HEK293 (cell line): ENCODE measurements around the gene CLDN14.

ENCODE experiments used
- CTCF ChIA-PET: fragments of 350-600 bp; formaldehyde crosslinking; extraction: SDS; loops from one replicate; lab custom pipeline; 2021; ENCODE audit warnings: antibody characterized with exemption; lab: Yijun Ruan, JAX
- POLR2A ChIA-PET: fragments of 300-600 bp; formaldehyde crosslinking; extraction: SDS; loops from one replicate; lab custom pipeline; 2020; ENCODE audit warnings: antibody characterized with exemption, inconsistent platforms; lab: Yijun Ruan, JAX
- H3K27ac ChIP-seq: fragments of 200-500 bp; sonication (Bioruptor generic); 2 replicates; pipeline ENCODE4 v1.5.1; 2014; ENCODE audit warnings: low read depth, low read length, control low read depth, inconsistent platforms; ENCODE audit errors: extremely low read depth
- H3K36me3 ChIP-seq, 2 experiments: fragments of 200-500 bp in 1 of 2; sonication (Bioruptor generic) in 1 of 2; 1 replicate in 1 of 2; 2 replicates in 1 of 2; pipeline ENCODE4 v1.5.1; 2014 to 2017; ENCODE audit warnings: inconsistent platforms in 2 of 2, low read length in 2 of 2; ENCODE audit not compliant: control insufficient read depth in 2 of 2, insufficient read depth in 1 of 2
- H3K4me1 ChIP-seq: fragments of 200-500 bp; sonication (Bioruptor generic); 2 replicates; pipeline ENCODE4 v1.5.1; 2014; ENCODE audit warnings: mild to moderate bottlenecking, low read length, inconsistent platforms; ENCODE audit not compliant: control insufficient read depth, insufficient read depth
- H3K4me3 ChIP-seq: 2 replicates; pipeline ENCODE4 v1.5.1; 2011; ENCODE audit warnings: low read depth, mild to moderate bottlenecking, control low read depth, low read length, moderate library complexity
- H3K9me3 ChIP-seq: fragments of 200-500 bp; sonication (Bioruptor generic); 2 replicates; pipeline ENCODE4 v1.5.1; 2014; ENCODE audit warnings: low read depth, low read length, inconsistent platforms; ENCODE audit not compliant: control insufficient read depth, insufficient read depth
- BCL11A ChIP-seq: fragments of 450-650 bp; formaldehyde crosslinking; IDR thresholded peaks from 2 replicates; pipeline ENCODE4 v1.5.1; 2016; ENCODE audit warnings: low read depth, missing biosample characterization, missing genetic modification characterization
- HOXA7 ChIP-seq: sonication (generic); formaldehyde crosslinking; IDR thresholded peaks from 2 replicates; pipeline ENCODE4 v1.8.1; 2022; ENCODE audit warnings: missing genetic modification reagents, borderline replicate concordance
- HOXC10 ChIP-seq: sonication (generic); formaldehyde crosslinking; IDR thresholded peaks from 2 replicates; pipeline ENCODE4 v1.8.1; 2023; ENCODE audit warnings: mild to moderate bottlenecking, missing genetic modification reagents
- KLF8 ChIP-seq: fragments of 450-650 bp; formaldehyde crosslinking; IDR thresholded peaks from 2 replicates; pipeline ENCODE4 v1.5.1; 2016; ENCODE audit warnings: missing biosample characterization, missing genetic modification characterization
- PRDM1 ChIP-seq: fragments of 450-650 bp; formaldehyde crosslinking; IDR thresholded peaks from 2 replicates; pipeline ENCODE4; 2016; ENCODE audit warnings: missing biosample characterization, missing genetic modification characterization
- REPIN1 ChIP-seq: fragments of 450-650 bp; formaldehyde crosslinking; IDR thresholded peaks from 2 replicates; pipeline ENCODE4 v1.5.1; 2017; ENCODE audit warnings: missing biosample characterization, missing genetic modification characterization, low read depth
- SALL2 ChIP-seq: fragments of 450-650 bp; formaldehyde crosslinking; IDR thresholded peaks from 2 replicates; pipeline ENCODE4 v1.5.0; 2017; ENCODE audit warnings: missing biosample characterization, mild to moderate bottlenecking, missing genetic modification characterization, borderline replicate concordance
- ZBTB20 ChIP-seq: fragments of 450-650 bp; formaldehyde crosslinking; IDR thresholded peaks from 2 replicates; pipeline ENCODE4 v1.5.1; 2016; ENCODE audit warnings: missing biosample characterization, missing genetic modification characterization
- ZIC2 ChIP-seq: fragments of 450-650 bp; formaldehyde crosslinking; IDR thresholded peaks from 2 replicates; pipeline ENCODE4 v1.5.1; 2016; ENCODE audit warnings: missing biosample characterization, missing genetic modification characterization
- ZNF19 ChIP-seq: fragments of 450-650 bp; formaldehyde crosslinking; IDR thresholded peaks from 2 replicates; pipeline ENCODE4; 2016; ENCODE audit warnings: missing biosample characterization, missing genetic modification characterization, low read depth
- ZNF274 ChIP-seq, 2 experiments: fragments of 200-500 bp in 1 of 2; fragments of 450-650 bp in 1 of 2; sonication (Bioruptor generic) in 1 of 2; formaldehyde crosslinking in 1 of 2; IDR thresholded peaks; 2 replicates each; pipeline versions ENCODE4 v1.5.1 to v1.6.1; 2014 to 2016; ENCODE audit warnings: borderline replicate concordance in 1 of 2, inconsistent platforms in 1 of 2, low read length in 1 of 2, missing biosample characterization in 1 of 2, missing genetic modification characterization in 1 of 2
- ZNF302 ChIP-seq: fragments of 450-650 bp; formaldehyde crosslinking; IDR thresholded peaks from 2 replicates; pipeline ENCODE4 v1.5.1; 2016; ENCODE audit warnings: missing biosample characterization, missing genetic modification characterization, low read depth
- ZNF324 ChIP-seq: fragments of 450-650 bp; formaldehyde crosslinking; IDR thresholded peaks from 2 replicates; pipeline ENCODE4 v1.5.1; 2016; ENCODE audit warnings: missing biosample characterization, missing genetic modification characterization
- ZNF341 ChIP-seq: fragments of 450-650 bp; formaldehyde crosslinking; IDR thresholded peaks from 2 replicates; pipeline ENCODE4; 2016; ENCODE audit warnings: low read depth, missing biosample characterization, missing genetic modification characterization
- ZNF510 ChIP-seq: fragments of 450-650 bp; formaldehyde crosslinking; IDR thresholded peaks from 2 replicates; pipeline ENCODE4 v1.5.1; 2018; ENCODE audit warnings: mild to moderate bottlenecking, missing genetic modification characterization, missing biosample characterization; ENCODE audit not compliant: insufficient replicate concordance
- ZNF623 ChIP-seq: fragments of 450-650 bp; formaldehyde crosslinking; IDR thresholded peaks from 2 replicates; pipeline ENCODE4 v1.5.1; 2016; ENCODE audit warnings: missing biosample characterization, missing genetic modification characterization
- ZNF629 ChIP-seq: fragments of 450-650 bp; formaldehyde crosslinking; IDR thresholded peaks from 2 replicates; pipeline ENCODE4 v1.5.1; 2017; ENCODE audit warnings: missing biosample characterization, missing genetic modification characterization
- ZNF658 ChIP-seq: fragments of 450-650 bp; formaldehyde crosslinking; IDR thresholded peaks from 2 replicates; pipeline ENCODE4; 2016; ENCODE audit warnings: missing biosample characterization, missing genetic modification characterization
- ZNF670 ChIP-seq: fragments of 450-650 bp; formaldehyde crosslinking; IDR thresholded peaks from 2 replicates; pipeline ENCODE4 v1.5.1; 2016; ENCODE audit warnings: missing biosample characterization, missing genetic modification characterization, low read depth
- ZNF707 ChIP-seq: fragments of 450-650 bp; formaldehyde crosslinking; IDR thresholded peaks from 2 replicates; pipeline ENCODE4 v1.5.1; 2016; ENCODE audit warnings: missing biosample characterization, missing genetic modification characterization
- ZNF747 ChIP-seq: fragments of 450-650 bp; formaldehyde crosslinking; IDR thresholded peaks from 2 replicates; pipeline ENCODE4 v1.5.1; 2016; ENCODE audit warnings: missing biosample characterization, missing genetic modification characterization
- ZNF785 ChIP-seq: fragments of 450-650 bp; formaldehyde crosslinking; IDR thresholded peaks from 2 replicates; pipeline ENCODE4 v1.5.1; 2016; ENCODE audit warnings: missing biosample characterization, missing genetic modification characterization
- ZSCAN30 ChIP-seq: fragments of 450-650 bp; IDR thresholded peaks from 2 replicates; pipeline ENCODE4 v1.5.1; 2018; ENCODE audit warnings: missing biosample characterization, mild to moderate bottlenecking, missing genetic modification characterization, moderate library complexity
- TF ChIP-seq, protein P1 (sequence below): fragments of 450-650 bp; formaldehyde crosslinking; IDR thresholded peaks from 2 replicates; pipeline ENCODE4 v1.5.1; 2016; ENCODE audit warnings: missing biosample characterization, missing genetic modification characterization
- TF ChIP-seq, protein P2 (sequence below): fragments of 450-650 bp; formaldehyde crosslinking; IDR thresholded peaks from 2 replicates; pipeline ENCODE4 v1.5.1; 2016; ENCODE audit warnings: missing biosample characterization, missing genetic modification characterization
- TF ChIP-seq, protein P3 (sequence below): fragments of 450-650 bp; formaldehyde crosslinking; IDR thresholded peaks from 2 replicates; pipeline ENCODE4 v1.5.1; 2016; ENCODE audit warnings: missing biosample characterization, missing genetic modification characterization, low read depth
- TF ChIP-seq, protein P4 (sequence below): fragments of 450-650 bp; formaldehyde crosslinking; IDR thresholded peaks from 2 replicates; pipeline ENCODE4 v1.5.1; 2016; ENCODE audit warnings: missing biosample characterization, missing genetic modification characterization

The CLDN14 gene

DNA sequence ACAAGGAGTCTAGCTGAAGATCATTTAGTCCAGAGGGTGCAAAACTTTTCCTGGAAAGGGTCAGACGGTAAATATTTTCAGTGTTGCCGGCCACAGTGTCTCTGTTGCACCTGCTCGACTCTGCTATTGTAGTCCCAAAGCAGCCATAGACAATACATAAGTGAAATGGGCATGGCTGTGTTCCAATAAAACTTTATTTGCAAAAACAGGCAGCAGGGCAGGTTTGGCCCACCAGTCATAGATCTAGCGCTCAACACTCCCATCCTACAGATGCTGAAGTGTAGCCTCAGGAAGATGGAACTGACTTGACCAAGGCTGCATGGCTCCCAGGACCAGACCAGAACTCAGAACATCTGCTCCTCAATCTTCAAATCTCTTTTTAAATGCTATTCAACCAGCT, 46.2 kb upstream of the CLDN14 start:
- Histone ChIP-seq H3K4me1 (peaks cover 4% of the 10 kb centered on the region; the same call in 1 of the 2 replicates), H3K27ac (no peak overlapping the region), H3K36me3 (no peaks in the 10 kb centered on the region), H3K4me3 (no peak overlapping the region), H3K9me3 (no peaks in the 10 kb centered on the region)
- CTCF ChIA-PET: interaction anchor here (0.6 to 1.4 kb wide), 3 partner anchors 24 to 105 kb away, joined by 3 to 4 read pairs (median 4); no protein-coding TSS in a partner anchor
- POLR2A ChIA-PET: no interaction called here
- TF ChIP-seq HOXC10 (CRISPR knock-in tag) (no peak), REPIN1 (tag by site-specific recombination) (no peak), ZNF747 (tag by site-specific recombination) (no peak), ZSCAN30 (tag by site-specific recombination) (no peak), ZBTB20 (tag by site-specific recombination) (no peak), ZNF302 (no peak), ZNF341 (tag by site-specific recombination) (no peak), ZNF629 (tag by site-specific recombination) (no peak), ZNF623 (tag by site-specific recombination) (no peak), ZNF670 (tag by site-specific recombination) (no peak), KLF8 (tag by site-specific recombination) (no peak), ZNF707 (tag by site-specific recombination) (no peak), PRDM1 (tag by site-specific recombination) (no peak), BCL11A (tag by site-specific recombination) (no peak), HOXA7 (CRISPR knock-in tag) (no peak), ZNF324 (tag by site-specific recombination) (no peak)
- TF ChIP-seq, protein P1, sequence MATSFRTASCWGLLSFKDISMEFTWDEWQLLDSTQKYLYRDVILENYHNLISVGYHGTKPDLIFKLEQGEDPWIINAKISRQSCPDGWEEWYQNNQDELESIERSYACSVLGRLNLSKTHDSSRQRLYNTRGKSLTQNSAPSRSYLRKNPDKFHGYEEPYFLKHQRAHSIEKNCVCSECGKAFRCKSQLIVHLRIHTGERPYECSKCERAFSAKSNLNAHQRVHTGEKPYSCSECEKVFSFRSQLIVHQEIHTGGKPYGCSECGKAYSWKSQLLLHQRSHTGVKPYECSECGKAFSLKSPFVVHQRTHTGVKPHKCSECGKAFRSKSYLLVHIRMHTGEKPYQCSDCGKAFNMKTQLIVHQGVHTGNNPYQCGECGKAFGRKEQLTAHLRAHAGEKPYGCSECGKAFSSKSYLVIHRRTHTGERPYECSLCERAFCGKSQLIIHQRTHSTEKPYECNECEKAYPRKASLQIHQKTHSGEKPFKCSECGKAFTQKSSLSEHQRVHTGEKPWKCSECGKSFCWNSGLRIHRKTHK: no peak
- TF ChIP-seq, protein P2, sequence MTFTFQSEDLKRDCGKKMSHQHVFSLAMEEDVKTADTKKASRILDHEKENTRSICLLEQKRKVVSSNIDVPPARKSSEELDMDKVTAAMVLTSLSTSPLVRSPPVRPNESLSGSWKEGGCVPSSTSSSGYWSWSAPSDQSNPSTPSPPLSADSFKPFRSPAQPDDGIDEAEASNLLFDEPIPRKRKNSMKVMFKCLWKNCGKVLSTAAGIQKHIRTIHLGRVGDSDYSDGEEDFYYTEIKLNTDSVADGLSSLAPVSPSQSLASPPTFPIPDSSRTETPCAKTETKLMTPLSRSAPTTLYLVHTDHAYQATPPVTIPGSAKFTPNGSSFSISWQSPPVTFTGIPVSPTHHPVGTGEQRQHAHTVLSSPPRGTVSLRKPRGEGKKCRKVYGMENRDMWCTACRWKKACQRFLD (tag by site-specific recombination): no peak
- TF ChIP-seq, protein P3, sequence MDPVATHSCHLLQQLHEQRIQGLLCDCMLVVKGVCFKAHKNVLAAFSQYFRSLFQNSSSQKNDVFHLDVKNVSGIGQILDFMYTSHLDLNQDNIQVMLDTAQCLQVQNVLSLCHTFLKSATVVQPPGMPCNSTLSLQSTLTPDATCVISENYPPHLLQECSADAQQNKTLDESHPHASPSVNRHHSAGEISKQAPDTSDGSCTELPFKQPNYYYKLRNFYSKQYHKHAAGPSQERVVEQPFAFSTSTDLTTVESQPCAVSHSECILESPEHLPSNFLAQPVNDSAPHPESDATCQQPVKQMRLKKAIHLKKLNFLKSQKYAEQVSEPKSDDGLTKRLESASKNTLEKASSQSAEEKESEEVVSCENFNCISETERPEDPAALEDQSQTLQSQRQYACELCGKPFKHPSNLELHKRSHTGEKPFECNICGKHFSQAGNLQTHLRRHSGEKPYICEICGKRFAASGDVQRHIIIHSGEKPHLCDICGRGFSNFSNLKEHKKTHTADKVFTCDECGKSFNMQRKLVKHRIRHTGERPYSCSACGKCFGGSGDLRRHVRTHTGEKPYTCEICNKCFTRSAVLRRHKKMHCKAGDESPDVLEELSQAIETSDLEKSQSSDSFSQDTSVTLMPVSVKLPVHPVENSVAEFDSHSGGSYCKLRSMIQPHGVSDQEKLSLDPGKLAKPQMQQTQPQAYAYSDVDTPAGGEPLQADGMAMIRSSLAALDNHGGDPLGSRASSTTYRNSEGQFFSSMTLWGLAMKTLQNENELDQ (tag by site-specific recombination): no peak
- TF ChIP-seq, protein P4, sequence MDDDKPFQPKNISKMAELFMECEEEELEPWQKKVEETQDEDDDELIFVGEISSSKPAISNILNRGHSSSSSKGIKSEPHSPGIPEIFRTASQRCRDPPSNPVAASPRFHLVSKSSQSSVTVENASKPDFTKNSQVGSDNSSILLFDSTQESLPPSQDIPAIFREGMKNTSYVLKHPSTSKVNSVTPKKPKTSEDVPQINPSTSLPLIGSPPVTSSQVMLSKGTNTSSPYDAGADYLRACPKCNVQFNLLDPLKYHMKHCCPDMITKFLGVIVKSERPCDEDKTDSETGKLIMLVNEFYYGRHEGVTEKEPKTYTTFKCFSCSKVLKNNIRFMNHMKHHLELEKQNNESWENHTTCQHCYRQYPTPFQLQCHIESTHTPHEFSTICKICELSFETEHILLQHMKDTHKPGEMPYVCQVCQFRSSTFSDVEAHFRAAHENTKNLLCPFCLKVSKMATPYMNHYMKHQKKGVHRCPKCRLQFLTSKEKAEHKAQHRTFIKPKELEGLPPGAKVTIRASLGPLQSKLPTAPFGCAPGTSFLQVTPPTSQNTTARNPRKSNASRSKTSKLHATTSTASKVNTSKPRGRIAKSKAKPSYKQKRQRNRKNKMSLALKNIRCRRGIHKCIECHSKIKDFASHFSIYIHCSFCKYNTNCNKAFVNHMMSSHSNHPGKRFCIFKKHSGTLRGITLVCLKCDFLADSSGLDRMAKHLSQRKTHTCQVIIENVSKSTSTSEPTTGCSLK: no peak

DNA sequence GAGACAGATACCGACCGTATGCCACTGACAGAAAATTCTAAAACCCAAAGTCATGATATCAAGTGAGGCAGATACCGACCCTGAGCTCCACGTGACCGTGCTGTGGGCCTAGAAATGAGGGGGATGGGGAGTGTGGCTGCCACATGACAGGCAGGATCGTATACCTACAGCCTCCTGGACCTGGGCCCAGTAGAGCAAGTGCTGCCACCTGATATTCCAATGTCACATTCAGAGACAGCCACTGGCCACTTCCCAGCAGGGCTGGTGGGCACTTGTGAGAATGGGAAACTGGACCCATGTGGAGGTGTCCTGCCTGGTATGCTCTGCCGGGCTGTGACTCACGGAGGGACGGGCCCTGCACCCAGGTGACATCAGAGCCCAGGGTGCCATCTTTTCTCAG, 44.6 kb upstream of the CLDN14 start:
- ChIA-PET CTCF (no interaction called here), POLR2A (no interaction called here)
- Histone ChIP-seq H3K27ac (no peak overlapping the region), H3K4me1 (no peaks in the 10 kb centered on the region), H3K4me3 (no peak overlapping the region), H3K9me3 (no peaks in the 10 kb centered on the region), H3K36me3 (no peaks in the 10 kb centered on the region)
- TF ChIP-seq KLF8 (tag by site-specific recombination) (no peak), ZIC2 (tag by site-specific recombination) (no peak), ZNF658 (no peak), SALL2 (tag by site-specific recombination) (no peak), ZNF274 (IDR thresholded peaks at IDR 0.05; ENCODE audit: low read length) (no peak), ZNF274 (tag by site-specific recombination; IDR thresholded peaks at IDR 0.05; ENCODE audit: borderline replicate concordance) (no peak), ZNF510 (tag by site-specific recombination) (no peak), ZNF19 (no peak), ZNF785 (tag by site-specific recombination) (no peak)
- TF ChIP-seq, protein P3 (tag by site-specific recombination): no peak
